ENCODE results near the gene YIF1B. TPM values are rescaled to one million over a fixed set of nuclear protein-coding genes. Genes with fewer than 3 reads are reported as not detected.
A peak's percentile ranks its signal among the peaks of the same experiment; 100 is the strongest.

The YIF1B gene
- total and polyA plus RNA-seq, 8 donors = 27.8 to 59.6 (median 32.3) TPM

DNA sequence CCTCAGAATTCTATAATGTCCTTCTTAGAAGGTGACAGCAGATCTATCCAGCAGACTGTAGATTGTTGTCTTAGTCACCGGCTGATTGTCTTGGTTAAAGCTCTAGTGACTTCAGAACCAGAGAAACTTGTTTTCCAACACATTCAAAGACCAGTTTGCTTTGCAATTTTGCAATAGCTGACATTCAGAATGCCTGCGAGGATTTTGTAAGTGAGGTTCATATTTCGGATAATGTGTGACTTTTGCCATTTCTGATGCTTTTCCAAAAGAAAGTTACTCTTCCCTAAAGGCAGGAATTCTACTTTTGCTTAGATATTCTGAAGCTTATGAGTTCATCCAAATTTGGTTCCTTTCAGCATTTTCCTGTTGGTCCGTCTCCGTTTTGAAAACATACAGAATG, 38.2 kb downstream of the YIF1B start:
- H3K4me1 ChIP-seq = peaks cover 20 to 47% of the 10 kb centered on the region in 2 donors
- DNase-seq = peak in 2 of 4 donors; percentile 51 to 73
- H3K27me3 ChIP-seq = no peaks in the 10 kb centered on the region
- no peaks in the 10 kb centered on the region for H3K9me3 ChIP-seq
- H3K36me3 ChIP-seq = no peaks in the 10 kb centered on the region
- intact Hi-C loops (cut with DNase I) = no loop called here
- peak overlapping the region; percentile 59 to 76 for H3K27ac ChIP-seq
- ATAC-seq = peak; percentile 73
- TF ChIP-seq, protein P1, sequence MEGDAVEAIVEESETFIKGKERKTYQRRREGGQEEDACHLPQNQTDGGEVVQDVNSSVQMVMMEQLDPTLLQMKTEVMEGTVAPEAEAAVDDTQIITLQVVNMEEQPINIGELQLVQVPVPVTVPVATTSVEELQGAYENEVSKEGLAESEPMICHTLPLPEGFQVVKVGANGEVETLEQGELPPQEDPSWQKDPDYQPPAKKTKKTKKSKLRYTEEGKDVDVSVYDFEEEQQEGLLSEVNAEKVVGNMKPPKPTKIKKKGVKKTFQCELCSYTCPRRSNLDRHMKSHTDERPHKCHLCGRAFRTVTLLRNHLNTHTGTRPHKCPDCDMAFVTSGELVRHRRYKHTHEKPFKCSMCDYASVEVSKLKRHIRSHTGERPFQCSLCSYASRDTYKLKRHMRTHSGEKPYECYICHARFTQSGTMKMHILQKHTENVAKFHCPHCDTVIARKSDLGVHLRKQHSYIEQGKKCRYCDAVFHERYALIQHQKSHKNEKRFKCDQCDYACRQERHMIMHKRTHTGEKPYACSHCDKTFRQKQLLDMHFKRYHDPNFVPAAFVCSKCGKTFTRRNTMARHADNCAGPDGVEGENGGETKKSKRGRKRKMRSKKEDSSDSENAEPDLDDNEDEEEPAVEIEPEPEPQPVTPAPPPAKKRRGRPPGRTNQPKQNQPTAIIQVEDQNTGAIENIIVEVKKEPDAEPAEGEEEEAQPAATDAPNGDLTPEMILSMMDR (IDR thresholded peaks at IDR 0.05) = no peak
- no peak overlapping the region for H3K4me3 ChIP-seq

DNA sequence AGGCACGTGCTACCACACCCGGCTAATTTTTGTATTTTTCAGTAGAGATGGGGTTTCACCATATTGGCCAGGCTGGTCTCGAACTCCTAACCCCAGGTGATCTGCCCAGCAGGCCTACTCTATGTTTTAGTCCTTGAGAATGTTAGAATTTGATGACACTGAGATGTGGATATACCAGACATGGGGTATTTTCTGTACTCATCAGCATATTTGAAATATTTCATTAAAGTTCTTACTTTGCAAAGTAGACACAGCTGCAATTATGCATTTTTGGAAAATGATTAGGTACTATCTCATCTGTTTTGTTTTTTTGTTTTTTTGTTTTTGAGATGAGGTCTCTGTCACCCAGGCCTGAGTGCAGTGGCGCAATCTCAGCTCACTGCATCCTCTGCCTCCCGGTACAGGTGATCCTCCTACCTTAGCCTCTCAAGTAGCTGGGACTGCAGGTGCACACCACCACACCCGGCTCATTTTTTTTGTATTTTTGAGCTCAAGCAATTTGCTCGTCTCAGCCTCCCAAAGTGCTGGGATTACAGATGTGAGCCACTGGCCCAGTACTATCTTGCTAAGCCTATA, 38.7 kb downstream of the YIF1B start:
- Histone ChIP-seq H3K27ac (peak overlapping the region; percentile 59 to 76), H3K4me1 (peaks cover 20 to 47% of the 10 kb centered on the region in 2 donors), H3K36me3 (no peaks in the 10 kb centered on the region), H3K27me3 (no peaks in the 10 kb centered on the region), H3K4me3 (no peak overlapping the region), H3K9me3 (no peaks in the 10 kb centered on the region)
- DNase-seq (no peak), ATAC-seq (no peak)
- TF ChIP-seq, protein P1 (IDR thresholded peaks at IDR 0.05) = no peak
- intact Hi-C loops (cut with DNase I) = no loop called here

DNA sequence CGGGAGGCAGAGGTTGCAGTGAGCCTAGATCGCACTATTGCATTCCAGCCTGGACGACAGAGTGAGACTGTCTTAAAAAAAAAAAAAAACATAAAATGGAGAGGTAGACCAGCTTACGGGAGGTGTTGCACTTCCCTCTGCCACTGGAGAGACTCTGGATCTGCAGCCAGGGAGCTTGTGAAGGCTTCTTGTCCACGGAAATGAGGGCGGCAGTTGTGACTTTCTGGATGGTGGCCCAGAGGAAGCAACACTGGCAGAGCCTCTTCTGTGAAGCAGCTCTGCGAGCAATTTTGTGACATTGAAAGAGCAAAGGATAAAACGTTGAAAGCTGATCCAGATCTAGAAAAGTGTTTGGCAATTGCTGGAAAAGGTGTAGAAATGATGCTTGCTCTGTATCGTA, 41.0 kb downstream of the YIF1B start:
- peak overlapping the region in 1 of 2 donors; percentile 39 for H3K27ac ChIP-seq
- H3K4me1 ChIP-seq = peaks cover 20 to 47% of the 10 kb centered on the region in 2 donors
- no peak overlapping the region for H3K4me3 ChIP-seq
- intact Hi-C loops (cut with DNase I) = no loop called here
- H3K27me3 ChIP-seq = no peaks in the 10 kb centered on the region
- ATAC-seq (peak; percentile 49), DNase-seq (peak in 3 of 4 donors; percentile 13 to 58 (median 52))
- H3K36me3 ChIP-seq = no peaks in the 10 kb centered on the region
- TF ChIP-seq, protein P1 (IDR thresholded peaks at IDR 0.05) = no peak
- H3K9me3 ChIP-seq = no peaks in the 10 kb centered on the region

DNA sequence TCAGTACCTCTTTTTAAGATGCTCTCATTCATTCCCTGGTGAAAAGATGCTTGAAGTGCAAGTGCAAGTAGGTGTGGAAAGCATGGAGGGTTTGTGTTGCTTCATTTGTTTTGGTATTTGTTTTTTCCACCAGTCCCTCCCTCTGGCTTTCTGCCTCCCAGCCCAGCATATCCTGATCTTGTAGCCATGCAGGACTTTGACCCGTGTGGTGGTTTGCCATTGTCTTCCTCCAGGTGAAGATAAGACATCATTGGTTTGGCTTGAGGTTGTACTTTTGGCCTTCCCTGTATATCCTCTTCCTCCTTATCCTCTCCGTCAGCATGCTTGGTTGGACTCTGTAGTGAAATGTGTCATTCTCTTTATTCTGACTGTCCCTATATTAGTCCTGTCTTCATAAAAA, 42.2 kb downstream of the YIF1B start:
- intact Hi-C loops (cut with DNase I) = no loop called here
- H3K4me1 ChIP-seq = peaks cover 20 to 49% of the 10 kb centered on the region in 2 donors

DNA sequence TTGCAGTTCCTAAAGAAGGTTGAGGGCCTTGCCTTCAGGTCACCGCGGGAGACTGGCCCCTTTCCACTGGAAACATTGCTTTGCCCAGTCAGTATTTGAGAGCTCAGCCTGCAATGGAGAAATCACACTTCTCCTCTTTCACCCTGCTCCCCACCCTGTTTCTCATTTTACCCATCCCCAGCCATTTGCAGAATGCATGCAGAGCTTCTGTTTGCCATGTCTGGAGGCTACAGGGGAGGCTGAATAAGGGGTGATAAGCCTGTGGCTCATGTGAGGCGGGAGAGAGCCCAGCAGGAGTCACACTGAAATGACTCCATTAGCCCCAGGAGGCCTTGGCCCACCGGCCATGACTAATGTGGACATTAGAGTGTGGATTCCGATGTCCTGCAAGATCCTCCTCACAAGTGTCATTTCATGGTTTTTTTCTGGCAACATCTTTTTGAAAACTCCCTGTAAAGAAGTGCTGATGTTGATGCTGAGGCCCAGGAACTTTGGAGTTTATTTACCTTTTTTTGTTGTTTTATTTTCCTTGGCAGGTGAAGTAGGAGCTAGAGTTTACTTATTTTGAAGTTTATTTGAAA, 45.1 kb downstream of the YIF1B start:
- Histone ChIP-seq H3K27ac (no peak overlapping the region), H3K36me3 (no peaks in the 10 kb centered on the region), H3K4me3 (no peak overlapping the region), H3K27me3 (no peaks in the 10 kb centered on the region), H3K9me3 (no peaks in the 10 kb centered on the region), H3K4me1 (peaks cover 21 to 54% of the 10 kb centered on the region in 2 donors)
- DNase-seq (peak in 1 of 4 donors; percentile 55), ATAC-seq (no peak)
- TF ChIP-seq, protein P1 (IDR thresholded peaks at IDR 0.05) = no peak
- intact Hi-C loops (cut with DNase I) = no loop called here

More for the DNA sequence above, 42.2 kb downstream of the YIF1B start:
- no peaks in the 10 kb centered on the region for H3K36me3 ChIP-seq
- H3K9me3 ChIP-seq = no peaks in the 10 kb centered on the region
- DNase-seq (no peak), ATAC-seq (no peak)
- H3K27ac ChIP-seq = no peak overlapping the region
- H3K27me3 ChIP-seq = no peaks in the 10 kb centered on the region
- no peak overlapping the region for H3K4me3 ChIP-seq
- TF ChIP-seq, protein P1 (IDR thresholded peaks at IDR 0.05) = no peak

Measured in left lung (tissue), 10 donors.